Gastrocnemius medialis (tissue), 4 donors: ENCODE measurements around the gene RNU2-63P. TPM values are rescaled to one million over a fixed set of nuclear protein-coding genes. Genes with fewer than 3 reads are reported as not detected.
"Not testable (repeated sequence)": the region's sequence is repeated elsewhere in the genome, so short reads cannot be mapped to it uniquely, and the experiment has no call there.

Source experiments
- ATAC-seq, 2 donors: fragments of 150-250 bp; one replicate each; pipeline ENCODE4 v1.9.1; 2016
- DNase-seq, 2 donors: peaks; one replicate each; pipeline ENCODE4 v3.0.0-alpha.2; 2019
- H3K27ac ChIP-seq, 4 donors: fragments of 200-600 bp; sonication (generic); 1 replicate in 1 of 4; 2 replicates in 3 of 4; pipeline ENCODE4 v1.5.1; 2016 to 2018; ENCODE audit warnings: mild to moderate bottlenecking in 2 of 4, moderate library complexity in 1 of 4
- H3K27me3 ChIP-seq, 3 donors: fragments of 200-600 bp; sonication (generic) in 2 of 3; 1 replicate in 1 of 3; 2 replicates in 2 of 3; pipeline versions ENCODE4 v1.5.1 to v1.6.0; 2016 to 2019; ENCODE audit warnings: mild to moderate bottlenecking in 1 of 3, moderate library complexity in 1 of 3
- H3K36me3 ChIP-seq, 2 donors: fragments of 200-600 bp; sonication (generic) in 1 of 2; one replicate each; pipeline ENCODE4 v1.5.1; 2017 to 2018
- H3K4me1 ChIP-seq, 2 donors: fragments of 200-600 bp; sonication (generic) in 1 of 2; one replicate each; pipeline ENCODE4 v1.5.1; 2016 to 2017; ENCODE audit warnings: mild to moderate bottlenecking in 2 of 2
- H3K4me3 ChIP-seq, 4 donors: fragments of 200-600 bp; sonication (generic) in 3 of 4; 1 replicate in 1 of 4; 2 replicates in 3 of 4; pipeline ENCODE4 v1.5.1; 2016 to 2019; ENCODE audit warnings: mild to moderate bottlenecking in 2 of 4
- H3K9me3 ChIP-seq, 3 donors: fragments of 200-600 bp; sonication (generic) in 2 of 3; 1 replicate in 1 of 3; 2 replicates in 2 of 3; pipeline ENCODE4 v1.5.1; 2016 to 2019
- CTCF ChIP-seq, 5 experiments: fragments of 450-650 bp in 3 of 5; fragments of 200-600 bp in 2 of 5; sonication (generic) in 2 of 5; IDR thresholded peaks in 4 of 5; conservative IDR thresholded peaks in 1 of 5; 1 replicate in 4 of 5; 2 replicates in 1 of 5; pipeline ENCODE4 v1.5.1; 2016 to 2019; ENCODE audit warnings: antibody characterized with exemption in 5 of 5, mild to moderate bottlenecking in 3 of 5, moderate library complexity in 3 of 5
- POLR2A ChIP-seq, 2 donors: fragments of 450-650 bp; IDR thresholded peaks; one replicate each; pipeline ENCODE4 v1.6.1; 2017; ENCODE audit warnings: antibody characterized with exemption in 2 of 2, mild to moderate bottlenecking in 2 of 2, moderate library complexity in 2 of 2
- in situ Hi-C, 4 donors: fragments of 200-750 bp; cut with MboI; loops; one replicate each; pipeline versions ENCODE4 v1.15.0 to v1.8.0; 2017; ENCODE audit warnings: low sequenced_read_pairs in 4 of 4
- intact Hi-C: fragments of 100-400 bp; cut with DNase I; formaldehyde crosslinking; loops from one replicate; pipeline ENCODE4 v1.15.1; 2023; ENCODE audit warnings: low total_unique reads
- total RNA-seq, 4 donors: library from RNA; depleted of rRNA; stranded (reverse); fragments of >200 nt; gene quantifications; one replicate each; pipeline versions ENCODE4 v1.1.0 to v1.2.3, GENCODE V29; 2016

Gene RNU2-63P
- total RNA-seq, 4 donors from 2014 or later, result not detected

DNA sequence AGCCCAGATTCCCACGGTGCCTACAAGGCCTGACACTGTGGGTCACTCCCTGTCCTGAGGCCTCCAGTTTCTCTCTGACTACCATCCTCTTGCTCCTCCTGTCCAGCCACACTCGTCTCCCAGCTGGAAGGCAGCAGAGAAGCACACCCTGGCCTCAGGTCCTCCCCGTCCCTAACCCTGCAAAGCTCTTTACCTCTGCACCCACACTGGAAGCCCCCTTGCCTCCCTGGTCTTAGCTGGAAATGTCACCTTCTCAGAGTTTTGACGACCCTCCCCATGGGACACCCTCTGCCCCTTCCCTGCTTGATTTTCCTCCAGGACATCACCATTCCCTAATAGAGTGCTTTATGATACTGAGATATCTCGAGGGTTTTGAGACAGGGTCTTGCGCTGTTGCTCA is 10.6 kb downstream of the RNU2-63P start:
- in situ Hi-C loops, result no loop called here
- intact Hi-C loops, result no loop called here
- no peak for DNase-seq
- no peak for ATAC-seq
- no peaks in the 10 kb centered on the region for H3K27me3 ChIP-seq
- no peaks in the 10 kb centered on the region for H3K36me3 ChIP-seq
- TF ChIP-seq CTCF (IDR thresholded peaks at IDR 0.05 in 4 of 5, conservative IDR thresholded peaks at IDR 0.05 in 1 of 5), result no peak
- no peak for TF ChIP-seq POLR2A (IDR thresholded peaks at IDR 0.05)
- H3K9me3 ChIP-seq, result no peaks in the 10 kb centered on the region
- H3K4me3 ChIP-seq, result no peak overlapping the region
- H3K27ac ChIP-seq, result no peak overlapping the region
- no peaks in the 10 kb centered on the region for H3K4me1 ChIP-seq

- TF ChIP-seq CTCF (IDR thresholded peaks at IDR 0.05 in 4 of 5, conservative IDR thresholded peaks at IDR 0.05 in 1 of 5), result no peak
- TF ChIP-seq POLR2A (IDR thresholded peaks at IDR 0.05), result no peak
- H3K27ac ChIP-seq, result no peak overlapping the region
- intact Hi-C loops, result no loop called here
- no peak overlapping the region for H3K4me3 ChIP-seq
- no peaks in the 10 kb centered on the region for H3K36me3 ChIP-seq
- no peak for ATAC-seq
- no peaks in the 10 kb centered on the region for H3K27me3 ChIP-seq
- DNase-seq, result no peak
- no peaks in the 10 kb centered on the region for H3K4me1 ChIP-seq
- no peaks in the 10 kb centered on the region for H3K9me3 ChIP-seq
- in situ Hi-C loops, result no loop called here
These were observed 13.1 kb downstream of the RNU2-63P start for GRCh38 chr2:88003074-88003755.

DNA sequence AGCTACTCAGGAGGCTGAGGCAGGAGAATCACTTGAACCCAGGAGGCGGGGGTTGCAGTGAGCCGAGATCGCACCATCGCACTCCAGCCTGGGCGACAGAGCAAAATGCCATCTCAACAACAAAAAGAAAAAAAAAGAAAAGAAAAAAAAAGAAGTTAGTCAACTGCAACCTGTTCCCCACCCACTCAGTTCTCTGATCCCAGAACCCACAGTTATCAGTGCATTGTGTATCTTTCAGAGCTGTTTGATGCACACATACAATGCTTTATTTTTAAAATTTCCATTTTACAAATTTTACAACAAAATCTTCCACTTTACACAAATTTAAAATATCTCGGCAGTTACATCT is 14.0 kb downstream of the RNU2-63P start:
- Histone ChIP-seq H3K4me1 (no peaks in the 10 kb centered on the region), H3K27ac (no peak overlapping the region), H3K27me3 (no peaks in the 10 kb centered on the region), H3K9me3 (no peaks in the 10 kb centered on the region), H3K36me3 (no peaks in the 10 kb centered on the region), H3K4me3 (no peak overlapping the region)
- in situ Hi-C loops, result no loop called here
- no peak for TF ChIP-seq POLR2A (IDR thresholded peaks at IDR 0.05)
- TF ChIP-seq CTCF (IDR thresholded peaks at IDR 0.05 in 4 of 5, conservative IDR thresholded peaks at IDR 0.05 in 1 of 5), result no peak
- no peak for ATAC-seq
- intact Hi-C loops, result no loop called here
- DNase-seq, result no peak

DNA sequence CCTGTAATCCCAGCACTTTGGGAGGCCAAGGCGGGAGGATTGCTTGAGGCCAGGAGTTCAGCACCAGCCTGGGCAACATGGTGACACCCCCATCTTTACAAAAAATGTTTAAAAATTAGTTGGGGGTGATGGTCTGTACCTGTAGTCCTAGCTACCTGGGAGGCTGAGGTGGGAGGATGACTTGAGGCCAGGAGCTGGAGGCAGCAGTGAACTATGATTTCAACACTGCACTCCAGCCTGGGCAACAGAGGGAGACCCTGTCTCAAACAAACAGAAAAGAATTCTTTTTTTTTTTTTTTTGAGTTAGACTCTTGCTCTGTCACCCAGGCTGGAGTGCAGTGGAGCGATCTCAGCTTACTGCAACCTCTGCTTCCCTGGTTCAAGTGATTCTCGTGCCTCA is 15.9 kb downstream of the RNU2-63P start:
- in situ Hi-C loops, H3K36me3 ChIP-seq: not testable (repeated sequence)

DNA sequence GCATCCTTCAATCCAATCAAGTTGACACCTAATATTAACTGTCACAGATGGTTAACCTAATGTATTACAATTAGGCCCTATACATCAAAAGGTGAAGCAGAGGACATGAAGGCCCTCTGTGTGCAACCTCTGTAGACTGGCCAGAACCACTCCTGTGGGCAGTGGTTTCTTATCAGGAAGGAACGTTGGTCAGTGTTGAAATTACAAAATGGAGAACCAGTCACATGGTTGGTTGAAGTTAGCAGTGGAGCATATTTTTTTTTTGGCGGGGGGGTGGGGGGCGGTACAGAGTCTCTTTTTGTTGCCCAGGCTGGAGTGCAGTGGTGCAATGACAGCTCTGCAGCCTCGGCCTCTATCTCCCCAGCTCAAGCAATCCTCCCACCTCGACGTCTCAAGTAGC is 19.8 kb downstream of the RNU2-63P start:
- in situ Hi-C loops, result no loop called here
- Histone ChIP-seq H3K9me3 (no peaks in the 10 kb centered on the region), H3K36me3 (no peaks in the 10 kb centered on the region), H3K27ac (no peak overlapping the region), H3K27me3 (no peaks in the 10 kb centered on the region), H3K4me1 (no peaks in the 10 kb centered on the region), H3K4me3 (no peak overlapping the region)
- DNase-seq (no peak), ATAC-seq (no peak)
- intact Hi-C loops, result no loop called here
- TF ChIP-seq CTCF (IDR thresholded peaks at IDR 0.05 in 4 of 5, conservative IDR thresholded peaks at IDR 0.05 in 1 of 5), result no peak
- TF ChIP-seq POLR2A (IDR thresholded peaks at IDR 0.05), result no peak

More for the DNA sequence above, 15.9 kb downstream of the RNU2-63P start:
- H3K9me3 ChIP-seq, H3K27ac ChIP-seq, H3K4me1 ChIP-seq, H3K4me3 ChIP-seq, ATAC-seq, intact Hi-C loops, H3K27me3 ChIP-seq, DNase-seq: not testable (repeated sequence)
